H1 (cell line): Measurements from ENCODE around the gene MAML3. TPM values are rescaled to one million over a fixed set of nuclear protein-coding genes. Genes with fewer than 3 reads are reported as not detected.

Source experiments
- CTCF ChIA-PET: fragments of 300-600 bp; sonication (Branson Sonifier 250); formaldehyde crosslinking; loops from one replicate; lab custom pipeline; 2021; ENCODE audit not compliant: partially characterized antibody; lab: Charles Lee
- POLR2A ChIA-PET: fragments of 300-600 bp; sonication (Branson Sonifier 250); formaldehyde crosslinking; loops from one replicate; lab custom pipeline; 2021; ENCODE audit warnings: inconsistent platforms; ENCODE audit not compliant: partially characterized antibody; lab: Charles Lee
- DNase-seq, 2 experiments: peaks; one replicate each; pipeline versions ENCODE4 v3.0.0 to v3.0.0-alpha.2; 2010 to 2022; ENCODE audit warnings: low spot score in 2 of 2, low read depth in 1 of 2, mixed read lengths in 1 of 2
- FAIRE-seq: peaks from 2 replicates; lab custom pipeline; 2011; peaks lifted over from hg19 to GRCh38; lab: Jason Lieb, UNC
- H2AFZ ChIP-seq: 2 replicates; pipeline ENCODE4 v1.8.1; 2012; ENCODE audit warnings: low read length, inconsistent platforms
- H2AK5ac ChIP-seq: 2 replicates; pipeline ENCODE4 v1.6.1; 2013; ENCODE audit warnings: low read depth, low read length
- H2BK120ac ChIP-seq: replicated peaks from 2 replicates; pipeline ENCODE3; 2013; ENCODE audit warnings: low read depth, low read length, inconsistent platforms
- H2BK12ac ChIP-seq: 2 replicates; pipeline ENCODE4 v1.6.1; 2013; ENCODE audit warnings: low read depth, low read length
- H2BK15ac ChIP-seq: 2 replicates; pipeline ENCODE4 v1.6.1; 2013; ENCODE audit warnings: low read length
- H2BK20ac ChIP-seq: 2 replicates; pipeline ENCODE4 v1.6.1; 2013; ENCODE audit warnings: low read length
- H2BK5ac ChIP-seq: 2 replicates; pipeline ENCODE4 v1.6.1; 2013; ENCODE audit warnings: low read depth, low read length
- H3K14ac ChIP-seq: 2 replicates; pipeline ENCODE4 v1.6.1; 2013; ENCODE audit warnings: inconsistent platforms; ENCODE audit not compliant: insufficient read length
- H3K18ac ChIP-seq: 2 replicates; pipeline ENCODE4 v1.6.1; 2013; ENCODE audit warnings: low read length; ENCODE audit errors: extremely low read depth
- H3K23ac ChIP-seq: 2 replicates; pipeline ENCODE4 v1.6.1; 2013; ENCODE audit warnings: inconsistent platforms; ENCODE audit not compliant: insufficient read length
- H3K23me2 ChIP-seq: 2 replicates; pipeline ENCODE4 v1.6.1; 2013; ENCODE audit warnings: low read depth, low read length
- H3K27ac ChIP-seq: 2 replicates; pipeline ENCODE4 v1.6.1; 2011; ENCODE audit warnings: low read depth, low read length, inconsistent platforms
- H3K27me3 ChIP-seq, 4 experiments: replicated peaks in 1 of 4; 1 replicate in 1 of 4; 2 replicates in 3 of 4; pipeline versions ENCODE4 v1.6.1 to v1.8.1; 2011 to 2013; ENCODE audit warnings: low read length in 3 of 4, mild to moderate bottlenecking in 3 of 4, inconsistent platforms in 2 of 4, mixed read lengths in 2 of 4, moderate library complexity in 1 of 4; ENCODE audit not compliant: control insufficient read depth in 3 of 4, insufficient read depth in 3 of 4; ENCODE audit errors: extremely low read depth in 1 of 4
- H3K36me3 ChIP-seq, 4 experiments: 2 replicates each; pipeline versions ENCODE4 v1.6.1 to v1.8.1; 2011 to 2013; ENCODE audit warnings: mild to moderate bottlenecking in 4 of 4, low read length in 3 of 4, moderate library complexity in 2 of 4, control low read depth in 1 of 4, inconsistent platforms in 1 of 4; ENCODE audit not compliant: insufficient read depth in 4 of 4, control insufficient read depth in 2 of 4
- H3K4ac ChIP-seq: replicated peaks from 2 replicates; pipeline ENCODE3; 2013; ENCODE audit warnings: low read length, low read depth, mixed read lengths, inconsistent platforms; ENCODE audit not compliant: insufficient read length
- H3K4me1 ChIP-seq, 4 experiments: replicated peaks in 1 of 4; 1 replicate in 1 of 4; 2 replicates in 3 of 4; pipeline versions ENCODE4 v1.6.1 to v1.8.1; 2011 to 2013; ENCODE audit warnings: low read length in 3 of 4, inconsistent platforms in 2 of 4, mixed read lengths in 1 of 4; ENCODE audit not compliant: insufficient read depth in 4 of 4, control insufficient read depth in 3 of 4
- H3K4me2 ChIP-seq, 2 experiments: 2 replicates each; pipeline versions ENCODE4 v1.6.1 to v1.8.1; 2011 to 2013; ENCODE audit warnings: low read depth in 2 of 2, low read length in 2 of 2, control low read depth in 1 of 2, inconsistent platforms in 1 of 2, mild to moderate bottlenecking in 1 of 2; ENCODE audit not compliant: insufficient read depth in 1 of 2
- H3K4me3 ChIP-seq, 4 experiments: fragments of 200-600, 300-600 bp in 1 of 4; sonication (generic), shearing (Covaris generic), sonication (Bioruptor Twin) in 1 of 4; 2 replicates each; pipeline versions ENCODE4 v1.5.1 to v1.8.1; 2011 to 2016; ENCODE audit warnings: low read length in 4 of 4, low read depth in 3 of 4, control low read depth in 2 of 4, inconsistent platforms in 2 of 4, mild to moderate bottlenecking in 2 of 4, mixed read lengths in 1 of 4, moderate library complexity in 1 of 4; ENCODE audit not compliant: insufficient read depth in 2 of 4; ENCODE audit errors: extremely low read depth in 1 of 4
- H3K56ac ChIP-seq: replicated peaks from 2 replicates; pipeline ENCODE3; 2013; ENCODE audit warnings: low read depth, mild to moderate bottlenecking, mixed read lengths, low read length, inconsistent platforms; ENCODE audit not compliant: insufficient read length
- H3K79me1 ChIP-seq: 2 replicates; pipeline ENCODE4 v1.6.1; 2013; ENCODE audit warnings: low read depth, low read length, control low read depth
- H3K79me2 ChIP-seq, 2 experiments: 2 replicates each; pipeline versions ENCODE4 v1.6.1 to v1.8.1; 2012 to 2013; ENCODE audit warnings: low read length in 2 of 2, mild to moderate bottlenecking in 2 of 2, inconsistent platforms in 1 of 2; ENCODE audit not compliant: insufficient read depth in 2 of 2, control insufficient read depth in 1 of 2
- H3K9ac ChIP-seq, 4 experiments: replicated peaks in 1 of 4; 1 replicate in 1 of 4; 2 replicates in 3 of 4; pipeline versions ENCODE4 v1.6.1 to v1.8.1; 2011 to 2013; ENCODE audit warnings: low read depth in 3 of 4, low read length in 3 of 4, control low read depth in 2 of 4, mild to moderate bottlenecking in 2 of 4, moderate library complexity in 2 of 4, inconsistent platforms in 1 of 4; ENCODE audit errors: extremely low read depth in 1 of 4
- H3K9me3 ChIP-seq, 2 experiments: 2 replicates each; pipeline versions ENCODE4 v1.6.1 to v1.8.1; 2012 to 2013; ENCODE audit warnings: mild to moderate bottlenecking in 2 of 2, moderate library complexity in 2 of 2, control low read depth in 1 of 2, inconsistent platforms in 1 of 2, low read depth in 1 of 2, low read length in 1 of 2, mixed read lengths in 1 of 2; ENCODE audit not compliant: insufficient read depth in 2 of 2
- H4K20me1 ChIP-seq, 2 experiments: replicated peaks in 1 of 2; 2 replicates each; pipeline versions ENCODE3 to v1.8.1; 2011 to 2013; ENCODE audit warnings: inconsistent platforms in 2 of 2, low read length in 2 of 2, mild to moderate bottlenecking in 1 of 2; ENCODE audit not compliant: insufficient read depth in 2 of 2, control insufficient read depth in 1 of 2
- H4K5ac ChIP-seq: 2 replicates; pipeline ENCODE4 v1.6.1; 2013; ENCODE audit warnings: low read length, low read depth, mixed read lengths, inconsistent platforms; ENCODE audit not compliant: insufficient read length
- H4K8ac ChIP-seq: 2 replicates; pipeline ENCODE4 v1.8.0; 2013; ENCODE audit warnings: mild to moderate bottlenecking, moderate library complexity, low read length, inconsistent platforms; ENCODE audit not compliant: insufficient read depth; ENCODE audit errors: extremely low read depth
- H4K91ac ChIP-seq: replicated peaks from 2 replicates; pipeline ENCODE3; 2013; ENCODE audit warnings: low read length, mixed read lengths, inconsistent platforms; ENCODE audit not compliant: insufficient read length
- ATF2 ChIP-seq: IDR thresholded peaks from 2 replicates; pipeline ENCODE4 v1.6.1; 2012; ENCODE audit warnings: low read length, inconsistent platforms
- CEBPB ChIP-seq: IDR thresholded peaks from 2 replicates; pipeline ENCODE4 v1.6.1; 2012; ENCODE audit warnings: low read depth, low read length
- GTF2F1 ChIP-seq: IDR thresholded peaks from 2 replicates; pipeline ENCODE4 v1.6.1; 2012; ENCODE audit warnings: low read depth, low read length, improper control_type of control experiment, borderline replicate concordance
- HDAC2 ChIP-seq, 2 experiments: fragments of 300-600 bp in 1 of 2; sonication (generic) in 1 of 2; IDR thresholded peaks; 2 replicates each; pipeline ENCODE4 v1.6.1; 2011 to 2012; ENCODE audit warnings: low read depth in 2 of 2, low read length in 2 of 2, mild to moderate bottlenecking in 2 of 2, moderate library complexity in 2 of 2, borderline replicate concordance in 1 of 2, inconsistent platforms in 1 of 2
- JUN ChIP-seq: IDR thresholded peaks from 2 replicates; pipeline ENCODE4 v1.6.1; 2011; ENCODE audit warnings: low read depth, mild to moderate bottlenecking, improper control_type of control experiment, low read length
- KDM4A ChIP-seq: IDR thresholded peaks from one replicate; pipeline ENCODE4 v1.7.1; 2012; ENCODE audit warnings: low read depth, mild to moderate bottlenecking, moderate library complexity, low read length, inconsistent platforms; ENCODE audit not compliant: severe bottlenecking
- RFX5 ChIP-seq: IDR thresholded peaks from 2 replicates; pipeline ENCODE4 v1.6.1; 2011; ENCODE audit warnings: low read depth, low read length, improper control_type of control experiment, borderline replicate concordance
- SAP30 ChIP-seq: fragments of 300-600 bp; sonication (generic); IDR thresholded peaks from 2 replicates; pipeline ENCODE4 v1.7.1; 2012; ENCODE audit warnings: low read length, moderate library complexity, mild to moderate bottlenecking, inconsistent platforms; ENCODE audit not compliant: insufficient read depth, insufficient replicate concordance
- SIN3A ChIP-seq, 2 experiments: IDR thresholded peaks in 1 of 2; conservative IDR thresholded peaks in 1 of 2; 2 replicates each; pipeline ENCODE4 v1.6.1; 2011 to 2012; ENCODE audit warnings: low read length in 2 of 2, improper control_type of control experiment in 1 of 2, low read depth in 1 of 2, mild to moderate bottlenecking in 1 of 2
- ZNF274 ChIP-seq: IDR thresholded peaks from 2 replicates; pipeline ENCODE4 v1.7.0; 2012; ENCODE audit warnings: low read length, borderline replicate concordance; ENCODE audit errors: extremely low read depth
- WGBS, 2 experiments: shearing (Covaris generic) in 1 of 2; methylation state at CpG; one replicate each; pipeline versions ENCODE4 v1.1.6 to v1.1.7; 2013 to 2015; ENCODE audit warnings: low lambda C conversion rate in 2 of 2, mixed read lengths in 2 of 2, inconsistent platforms in 1 of 2, low coverage in 1 of 2, missing lambda C conversion rate in 1 of 2; ENCODE audit not compliant: insufficient replicate concordance in 2 of 2, insufficient coverage in 1 of 2, insufficient read length in 1 of 2; ENCODE audit errors: extremely low coverage in 1 of 2, missing lambda C conversion rate in 1 of 2; 5-methylcytosine and 5-hydroxymethylcytosine counted together
- polyA plus RNA-seq, 7 experiments: library from polyadenylated mRNA; depleted of rRNA in 3 of 7; stranded (reverse) in 5 of 7; unstranded in 2 of 7; fragments of >200 nt in 5 of 7; fragments of 200-250 nt in 2 of 7; gene quantifications; 1 replicate in 5 of 7; 2 replicates in 1 of 7; 4 replicates in 1 of 7; pipeline versions ENCODE4 v1.2.1 to v1.2.3, GENCODE V29; 2011 to 2013; ENCODE audit warnings: missing spikeins in 2 of 7, mixed read lengths in 2 of 7
- total RNA-seq: library from RNA; stranded (reverse); fragmentation: NEBNext Ultra II Directional; extraction: Animal tissue kit (Norgen Biotek cat#: 25700); gene quantifications from 2 replicates; pipeline ENCODE4 v1.2.1, GENCODE V29; 2021

Gene MAML3
- total and polyA plus RNA-seq, 2 of the 8 experiments (the other 6 are each of a cell fraction or from before 2014, with no cell fraction given), result 2.1 to 5.7 TPM

DNA sequence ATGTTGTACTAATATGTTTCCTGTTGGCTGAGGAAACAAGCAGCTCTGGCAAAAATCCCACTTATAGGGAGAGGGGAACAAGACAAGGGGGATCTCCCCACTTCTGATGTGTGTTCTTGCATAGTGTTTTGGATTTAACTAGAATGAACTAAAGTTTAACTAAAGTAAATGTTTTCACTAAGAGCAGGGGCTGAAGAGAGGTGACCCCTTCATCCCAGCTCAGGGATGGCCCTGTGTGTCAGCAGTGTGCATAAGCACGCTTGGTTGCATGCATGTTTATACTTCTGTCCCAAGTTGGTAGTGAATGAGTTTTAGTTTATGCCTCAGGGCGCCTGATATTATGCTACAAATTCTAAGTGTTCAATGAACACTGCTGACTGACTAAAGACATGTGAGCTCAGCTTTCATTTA, 319.0 kb downstream of the MAML3 start:
- H4K8ac ChIP-seq, result no peak overlapping the region
- H2BK12ac ChIP-seq, result no peak overlapping the region
- H2BK15ac ChIP-seq, result no peak overlapping the region
- no peak overlapping the region for H2BK120ac ChIP-seq
- no peak overlapping the region for H2BK5ac ChIP-seq
- no peak overlapping the region for H3K14ac ChIP-seq
- H4K20me1 ChIP-seq, result no peaks in the 10 kb centered on the region
- no peak overlapping the region for H3K4me2 ChIP-seq
- H3K23ac ChIP-seq, result no peak overlapping the region
- no peaks in the 10 kb centered on the region for H3K79me2 ChIP-seq
- no peak overlapping the region for H3K4ac ChIP-seq
- H2AFZ ChIP-seq, result no peak overlapping the region
- no peak overlapping the region for H4K5ac ChIP-seq
- H2AK5ac ChIP-seq, result no peak overlapping the region
- no peaks in the 10 kb centered on the region for H3K27me3 ChIP-seq
- no peak for FAIRE-seq
- no peak overlapping the region for H3K56ac ChIP-seq
- no peaks in the 10 kb centered on the region for H3K79me1 ChIP-seq
- ChIA-PET POLR2A (interaction anchor here (0.7 to 1.3 kb wide), 3 partner anchors 12 to 170 kb away, joined by 3 read pairs; no protein-coding TSS in a partner anchor), CTCF (interaction anchor here (0.6 to 1.8 kb wide), 7 partner anchors 8 to 169 kb away, joined by 3 to 9 read pairs (median 3); no protein-coding TSS in a partner anchor)
- H3K23me2 ChIP-seq, result no peaks in the 10 kb centered on the region
- H3K18ac ChIP-seq, result no peak overlapping the region
- no peak overlapping the region for H4K91ac ChIP-seq
- H3K9ac ChIP-seq, result no peak overlapping the region
- no peaks in the 10 kb centered on the region for H3K9me3 ChIP-seq
- no peak overlapping the region for H3K4me3 ChIP-seq
- no peak for DNase-seq
- peaks cover 2 to 12% (median 10%) of the 10 kb centered on the region in 4 experiments; a peak in 4 of 7 replicates for H3K4me1 ChIP-seq
- 0 out of 2 replicates have a peak overlapping the region, but pooled peaks have one; percentile 17 for H2BK20ac ChIP-seq
- no peak overlapping the region for H3K27ac ChIP-seq
- H3K36me3 ChIP-seq, result no peaks in the 10 kb centered on the region
- 84% methylated on average over 2 of the region's 2 CpGs; no CpG with 5 or more reads in 1 of the 2 experiments for WGBS, 2 experiments
- TF ChIP-seq HDAC2 (IDR thresholded peaks at IDR 0.05; ENCODE audit: borderline replicate concordance in 1 of 2, low read depth in 2 of 2, low read length in 2 of 2) (no peak), SAP30 (no peak), RFX5 (no peak), ATF2 (no peak), ZNF274 (no peak), GTF2F1 (no peak), CEBPB (no peak), SIN3A (conservative IDR thresholded peaks at IDR 0.05 in 1 of 2, IDR thresholded peaks at IDR 0.05 in 1 of 2; ENCODE audit: low read depth in 1 of 2, low read length in 2 of 2) (no peak), JUN (no peak), KDM4A (no peak)
